GM18499 (cell line): ENCODE results near the gene BICDL2.

ENCODE experiments used
- ATAC-seq: cut with Tn5 transposase; IDR thresholded peaks from one replicate; pipeline ENCODE4 v1.9.1; 2021; ENCODE audit warnings: moderate number of reproducible peaks; ENCODE audit not compliant: insufficient read depth, unreplicated experiment

BICDL2 gene

GRCh38 chr16:2990891-2991290 lies 45.9 kb downstream of the BICDL2 start:
- ATAC-seq: no peak

- ATAC-seq: no peak
These were observed 48.1 kb downstream of the BICDL2 start for GRCh38 chr16:2988590-2989099.

- no peak for ATAC-seq
These were observed 48.9 kb downstream of the BICDL2 start for GRCh38 chr16:2987833-2988232.

DNA sequence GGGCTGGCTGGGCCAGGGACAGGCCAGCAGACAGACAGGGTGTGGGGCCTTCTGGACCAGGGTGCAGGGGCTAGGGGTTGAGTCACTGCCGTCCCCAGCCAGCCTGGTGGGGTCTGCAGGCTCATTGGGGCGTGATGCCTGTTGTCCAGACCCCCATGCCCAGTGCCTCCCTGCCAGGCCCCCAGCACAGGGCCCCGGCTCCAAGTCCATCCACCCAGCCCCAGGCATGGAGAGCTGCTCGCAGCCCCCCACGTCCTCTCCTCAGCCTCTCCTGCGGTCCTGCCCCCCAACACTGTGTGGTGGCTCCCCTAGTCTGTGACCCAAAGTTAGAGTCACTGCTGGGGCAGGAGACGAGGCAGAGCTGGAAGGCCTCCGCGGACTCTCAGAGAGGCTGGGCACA lies 49.5 kb downstream of the BICDL2 start:
- ATAC-seq: no peak

DNA sequence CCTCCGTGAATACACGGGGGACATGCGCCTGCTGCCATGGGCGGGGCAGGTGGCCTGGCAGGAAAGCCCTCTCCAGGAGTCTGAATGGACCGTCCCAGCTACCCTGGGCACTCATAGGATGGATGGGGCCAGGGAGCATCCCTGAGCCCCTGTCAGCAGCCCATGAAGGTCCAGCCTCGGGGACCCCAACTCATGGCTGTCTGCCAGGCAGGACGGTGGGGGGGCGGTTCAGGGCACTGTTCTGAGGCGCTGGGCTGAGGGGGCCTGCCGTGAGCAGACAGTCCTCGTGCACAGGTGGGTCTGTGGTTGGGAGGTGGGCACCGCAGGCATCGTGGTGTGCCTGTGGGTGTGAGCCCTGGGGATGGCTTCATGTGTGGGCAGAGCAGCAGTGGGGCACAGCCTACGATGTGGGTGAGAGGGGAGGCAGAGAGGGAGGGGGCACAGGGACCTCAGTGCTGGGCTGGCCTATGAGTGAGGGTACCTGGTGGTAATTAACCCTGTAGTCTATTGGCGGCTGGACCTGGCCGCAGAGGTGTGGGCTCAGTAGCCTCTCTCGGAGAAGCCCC lies 50.0 kb downstream of the BICDL2 start:
- ATAC-seq: no peak

GRCh38 chr16:2985893-2986355 lies 50.8 kb downstream of the BICDL2 start:
- ATAC-seq: no peak

GRCh38 chr16:2985462-2985861 lies 51.3 kb downstream of the BICDL2 start:
- no peak for ATAC-seq

DNA sequence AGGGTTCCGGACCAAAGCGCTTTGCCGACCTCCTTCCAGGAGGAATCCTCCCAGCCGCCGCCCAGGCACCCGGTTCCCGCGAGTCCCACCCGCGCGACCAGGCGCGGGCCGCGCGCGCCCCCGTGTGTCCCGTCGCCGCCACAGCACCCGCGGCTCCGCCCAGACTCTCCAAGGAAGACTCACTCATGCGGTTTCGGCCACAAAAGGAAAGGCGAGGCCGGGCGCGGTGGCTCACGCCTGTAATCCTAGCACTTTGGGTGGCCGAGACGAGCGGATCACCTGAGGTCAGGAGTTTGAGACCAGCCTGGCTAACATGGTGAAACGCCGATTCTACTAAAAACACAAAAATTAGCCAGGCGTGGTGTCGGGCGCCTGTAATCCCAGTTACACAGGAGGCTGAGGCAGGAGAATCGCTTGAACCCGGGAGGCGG lies 53.0 kb downstream of the BICDL2 start:
- no peak for ATAC-seq

GRCh38 chr16:2982402-2982801 lies 54.3 kb downstream of the BICDL2 start:
- no peak for ATAC-seq

GRCh38 chr16:2981899-2982250 lies 54.9 kb downstream of the BICDL2 start:
- no peak for ATAC-seq

- ATAC-seq: no peak
These were observed 55.4 kb downstream of the BICDL2 start for GRCh38 chr16:2981177-2981898.

DNA sequence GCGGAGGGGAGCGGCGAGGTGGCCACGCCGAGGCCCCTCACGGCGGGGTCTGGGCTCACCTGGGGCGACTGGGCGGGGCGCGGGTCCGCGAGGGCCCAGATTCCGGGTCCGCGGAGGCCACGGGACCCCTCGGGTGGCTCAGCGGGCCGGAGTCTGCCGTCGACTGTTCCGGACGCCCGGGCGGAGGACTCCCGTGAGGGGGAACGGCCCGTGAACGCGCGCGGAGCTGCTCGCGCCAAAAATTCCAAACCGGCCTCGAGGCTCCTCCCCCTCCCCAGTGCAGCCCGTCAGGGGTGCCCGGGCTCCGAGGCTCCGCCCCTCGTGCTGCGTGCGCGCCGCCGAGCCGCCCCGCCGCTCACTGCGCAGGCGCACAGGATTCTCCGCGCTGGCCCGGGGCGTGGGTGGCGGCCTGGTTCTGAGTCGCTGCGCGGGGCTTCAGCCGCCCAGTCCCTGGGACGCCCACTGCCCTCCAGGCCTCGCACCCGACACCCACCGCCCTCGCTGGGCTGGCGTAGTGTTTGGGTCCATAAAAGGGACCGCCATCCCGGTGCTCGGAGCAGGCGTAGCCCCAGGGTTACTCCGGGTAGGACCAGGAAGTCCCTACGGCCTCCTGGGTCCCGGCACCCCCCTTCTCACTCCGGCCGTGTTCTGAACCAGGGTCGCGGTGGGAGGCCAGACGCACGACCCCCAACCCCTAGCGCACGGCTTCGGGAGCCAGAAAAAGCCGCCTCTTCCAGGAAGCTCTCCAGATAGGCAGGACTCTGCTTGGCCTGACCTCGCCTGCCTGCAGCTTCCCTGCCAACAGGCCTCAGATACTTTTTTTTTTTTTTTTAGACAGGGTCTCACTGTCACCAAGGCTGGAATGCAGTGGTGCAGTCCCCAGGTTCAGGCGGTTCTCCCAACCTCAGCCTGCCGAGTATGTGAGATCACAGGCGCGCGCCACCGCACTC lies 56.2 kb downstream of the BICDL2 start, which contains the start of gene PKMYT1:
Gene PKMYT1, minus strand, starts transcription at position 220 of the 950 bp plus-strand sequence. CDS start 789 bp downstream, outside the sequence.
- ATAC-seq: no peak

GRCh38 chr16:2979669-2980226 lies 57.0 kb downstream of the BICDL2 start:
- no peak for ATAC-seq
